ENCODE measurements around the gene TMPRSS9. TPM values are rescaled to one million over a fixed set of nuclear protein-coding genes. Genes with fewer than 3 reads are reported as not detected.
A peak's percentile ranks its signal among the peaks of the same experiment; 100 is the strongest.

TMPRSS9 gene
- total RNA-seq, 1 experiment from 2014 or later, result not detected

DNA sequence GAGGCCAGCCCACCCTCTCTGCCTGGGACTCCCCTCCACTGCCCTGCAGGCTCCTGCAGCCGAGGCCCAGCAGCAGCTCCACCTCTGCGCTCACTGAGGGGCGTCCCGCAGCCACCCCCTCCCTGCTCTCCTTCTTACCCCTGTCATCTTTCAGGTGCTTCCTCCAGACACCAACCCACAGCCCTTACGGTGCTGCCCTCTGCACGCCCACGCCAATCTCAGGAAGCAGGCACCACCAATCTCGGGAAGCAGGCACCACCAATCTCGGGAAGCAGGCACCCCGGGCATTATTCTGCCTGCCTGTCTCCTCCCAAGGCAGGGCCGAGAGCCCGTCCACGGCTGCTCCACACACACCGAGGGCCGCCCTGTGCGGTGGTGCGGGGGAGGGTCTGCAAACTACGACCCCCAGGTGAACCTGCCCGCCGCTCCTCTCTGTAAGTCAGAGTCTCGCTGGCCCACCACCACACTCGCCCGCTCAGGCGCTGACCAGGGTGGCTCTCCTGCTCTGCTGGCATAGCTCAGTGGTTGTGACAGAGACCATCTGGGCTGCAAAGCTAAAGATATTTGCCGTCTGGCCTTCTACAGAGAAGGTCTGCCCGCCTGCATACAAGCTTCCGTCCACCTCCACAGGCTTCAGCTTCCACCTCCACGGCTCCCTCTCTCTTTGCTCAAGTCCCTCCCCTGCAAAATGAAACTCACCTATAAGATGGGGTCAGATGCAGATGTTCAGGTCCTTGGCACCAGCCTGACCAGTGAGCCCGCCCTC lies 34.6 kb upstream of the TMPRSS9 start:
- no peak for DNase-seq
- H3K4me1 ChIP-seq (ENCODE audit: low read length), result peaks cover 23% of the 10 kb centered on the region

DNA sequence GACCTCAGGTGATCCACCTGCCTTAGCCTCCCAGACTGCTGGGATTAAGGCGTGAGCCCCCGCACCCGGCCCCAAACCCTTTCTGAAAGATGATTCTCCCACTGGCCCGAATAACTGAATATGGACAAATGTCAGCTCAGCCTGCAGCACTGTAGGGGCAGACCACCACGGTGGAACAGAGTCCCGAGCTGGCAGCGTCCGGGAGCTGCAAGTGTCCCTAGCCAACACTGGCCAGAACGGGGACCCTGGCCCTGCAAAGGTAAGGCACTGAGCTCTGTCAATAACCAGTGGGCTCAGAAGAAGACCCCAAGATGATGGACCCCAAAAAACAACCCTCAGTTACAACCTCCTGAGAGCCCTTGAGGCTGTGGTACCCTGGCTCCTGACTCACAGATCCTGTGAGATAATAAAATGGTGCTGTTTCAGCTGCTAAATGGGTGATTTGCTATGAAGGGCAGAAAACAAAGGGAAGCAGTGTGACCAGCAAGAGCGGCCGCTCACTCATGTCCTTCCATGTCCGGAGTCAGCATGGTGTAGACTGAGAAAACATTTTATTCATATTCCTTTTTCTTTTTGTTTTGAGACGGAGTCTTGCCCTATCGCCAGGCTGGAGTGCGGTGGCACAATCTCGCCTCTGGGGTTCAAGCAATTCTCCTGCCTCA lies 33.2 kb upstream of the TMPRSS9 start:
- Histone ChIP-seq H3K27me3 (ENCODE audit: low read length) (no peaks in the 10 kb centered on the region), H3K4me1 (ENCODE audit: low read length) (peaks cover 37% of the 10 kb centered on the region), H3K9me3 (ENCODE audit: low read length) (no peaks in the 10 kb centered on the region), H3K36me3 (ENCODE audit: insufficient read depth, low read length) (no peaks in the 10 kb centered on the region), H3K27ac (ENCODE audit: low read length) (no peak overlapping the region), H3K79me2 (ENCODE audit: low read length) (peaks cover 56% of the 10 kb centered on the region), H2AFZ (ENCODE audit: low read length) (no peak overlapping the region), H3K4me2 (ENCODE audit: low read depth, low read length, poor library complexity, severe bottlenecking) (peak overlapping the region; percentile 85), H3K9ac (ENCODE audit: low read length) (peak overlapping the region; percentile 99; the same call in 1 of the 2 replicates), H3K4me3 (ENCODE audit: low read length) (peak overlapping the region; percentile 97; the same call in 1 of the 2 replicates), H3K9me2 (replicated peaks; ENCODE audit: insufficient read depth, low read length) (no peaks in the 10 kb centered on the region), H4K20me1 (ENCODE audit: insufficient read depth, low read depth, low read length) (peaks cover 17% of the 10 kb centered on the region; the same call in 1 of the 2 replicates)
- no peak for DNase-seq

More for the DNA sequence above, 34.6 kb upstream of the TMPRSS9 start:
- peaks cover 22% of the 10 kb centered on the region; the same call in 1 of the 2 replicates for H4K20me1 ChIP-seq (ENCODE audit: insufficient read depth, low read depth, low read length)
- no peaks in the 10 kb centered on the region for H3K9me3 ChIP-seq (ENCODE audit: low read length)
- no peak overlapping the region for H2AFZ ChIP-seq (ENCODE audit: low read length)
- no peaks in the 10 kb centered on the region for H3K9me2 ChIP-seq (replicated peaks; ENCODE audit: insufficient read depth, low read length)
- no peak overlapping the region for H3K9ac ChIP-seq (ENCODE audit: low read length)
- H3K27ac ChIP-seq (ENCODE audit: low read length), result no peak overlapping the region
- H3K36me3 ChIP-seq (ENCODE audit: insufficient read depth, low read length), result no peaks in the 10 kb centered on the region
- H3K4me2 ChIP-seq (ENCODE audit: low read depth, low read length, poor library complexity, severe bottlenecking), result no peak overlapping the region
- no peak overlapping the region for H3K4me3 ChIP-seq (ENCODE audit: low read length)
- H3K79me2 ChIP-seq (ENCODE audit: low read length), result peaks cover 42% of the 10 kb centered on the region
- no peaks in the 10 kb centered on the region for H3K27me3 ChIP-seq (ENCODE audit: low read length)

DNA sequence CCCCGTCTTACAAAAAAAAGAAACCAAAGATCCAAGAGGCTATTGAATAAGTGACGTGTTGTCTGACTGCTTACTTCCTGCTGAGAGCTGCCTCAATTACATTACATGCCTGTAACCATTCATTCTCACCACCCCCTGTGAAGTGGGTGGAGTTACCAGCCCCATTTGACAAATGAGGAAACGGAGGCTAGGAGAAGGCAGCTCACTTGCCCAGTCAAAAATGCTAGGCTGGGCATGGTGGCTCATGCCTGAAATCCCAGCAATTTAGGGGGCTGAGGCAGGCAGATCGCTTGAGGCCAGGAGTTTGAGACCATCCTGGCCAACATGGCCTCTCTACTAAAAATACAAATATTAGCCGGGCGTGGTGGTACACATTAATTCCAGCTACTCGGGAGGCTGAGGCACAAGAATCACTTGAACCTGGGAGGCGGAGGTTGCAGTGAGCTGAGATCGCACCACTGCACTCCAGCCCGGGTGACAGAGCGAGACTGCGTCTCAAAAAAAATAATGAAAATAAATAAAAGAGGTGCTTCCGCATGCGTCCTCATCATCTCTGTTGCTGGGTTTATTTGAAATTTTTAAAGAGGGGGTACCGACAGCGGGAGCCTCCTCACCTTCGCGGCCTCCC lies 32.2 kb upstream of the TMPRSS9 start:
- Histone ChIP-seq H3K9me2 (replicated peaks; ENCODE audit: insufficient read depth, low read length) (no peaks in the 10 kb centered on the region), H3K36me3 (ENCODE audit: insufficient read depth, low read length) (no peaks in the 10 kb centered on the region), H3K27ac (ENCODE audit: low read length) (peak overlapping the region; percentile 64), H3K4me3 (ENCODE audit: low read length) (peak overlapping the region; percentile 97), H2AFZ (ENCODE audit: low read length) (no peak overlapping the region), H3K9me3 (ENCODE audit: low read length) (no peaks in the 10 kb centered on the region), H3K4me1 (ENCODE audit: low read length) (peaks cover 47% of the 10 kb centered on the region), H3K79me2 (ENCODE audit: low read length) (peaks cover 66% of the 10 kb centered on the region), H3K9ac (ENCODE audit: low read length) (peak overlapping the region; percentile 99), H3K27me3 (ENCODE audit: low read length) (no peaks in the 10 kb centered on the region), H4K20me1 (ENCODE audit: insufficient read depth, low read depth, low read length) (peaks cover 17% of the 10 kb centered on the region; the same call in 1 of the 2 replicates), H3K4me2 (ENCODE audit: low read depth, low read length, poor library complexity, severe bottlenecking) (peak overlapping the region; percentile 85)
- DNase-seq, result peak; percentile 93

DNA sequence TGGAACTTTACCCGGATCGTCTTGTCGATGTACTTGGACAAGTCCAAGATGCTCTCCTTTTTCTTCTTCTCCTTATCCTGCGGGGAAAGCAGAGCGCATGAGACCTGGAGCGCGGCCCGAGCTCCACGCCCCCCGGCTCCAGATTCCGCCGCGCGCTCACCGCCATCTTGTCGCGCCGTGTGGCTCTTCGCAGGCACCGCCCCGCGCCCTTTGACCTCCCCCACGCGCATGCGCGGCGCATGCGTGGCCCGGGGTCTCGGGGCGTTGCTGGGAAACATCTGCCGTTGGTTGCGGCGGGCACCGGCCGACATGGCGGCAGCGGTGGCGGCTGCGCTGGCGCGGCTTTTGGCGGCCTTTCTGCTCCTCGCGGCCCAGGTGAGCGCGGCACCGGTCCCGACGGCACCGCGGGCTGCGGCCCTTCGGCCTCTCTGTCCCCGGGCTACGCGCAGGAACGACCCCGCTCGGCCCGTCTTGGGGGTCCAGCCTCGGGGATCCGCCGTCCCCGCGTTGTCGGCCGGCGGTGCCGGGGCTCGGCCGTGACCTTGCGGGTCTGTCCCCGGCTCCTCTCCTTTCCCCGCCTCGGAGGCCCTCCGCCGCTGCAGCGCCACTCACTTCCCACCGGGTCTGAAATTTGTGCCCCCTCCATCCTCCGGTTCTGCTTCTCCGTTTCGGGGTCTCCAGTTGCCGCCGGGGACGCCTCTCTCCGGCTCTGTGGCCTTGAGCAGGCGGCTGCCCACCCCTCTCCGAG lies 31.5 kb upstream of the TMPRSS9 start, which contains the start of the genes LSM7 and SPPL2B:
TSS of gene LSM7 (minus strand) at position 186 of the 748 bp plus-strand sequence. CDS start at position 166, 20 bp downstream.
TSS of gene SPPL2B (plus strand) at position 284 of the 748 bp plus-strand sequence. CDS start at position 310, 26 bp downstream.
- Histone ChIP-seq H3K9ac (ENCODE audit: low read length) (peak within 1 kb of the TSS; percentile 99), H3K4me1 (ENCODE audit: low read length) (peaks cover 47% of the 10 kb centered on the region), H3K27me3 (ENCODE audit: low read length) (no peaks in the 10 kb centered on the region), H3K9me3 (ENCODE audit: low read length) (no peaks in the 10 kb centered on the region), H4K20me1 (ENCODE audit: insufficient read depth, low read depth, low read length) (peaks cover 17% of the 10 kb centered on the region; the same call in 1 of the 2 replicates), H3K9me2 (replicated peaks; ENCODE audit: insufficient read depth, low read length) (no peaks in the 10 kb centered on the region), H3K27ac (ENCODE audit: low read length) (peak within 1 kb of the TSS; percentile 64), H3K4me3 (ENCODE audit: low read length) (peak within 1 kb of the TSS; percentile 97), H2AFZ (ENCODE audit: low read length) (no peak within 1 kb of the TSS), H3K4me2 (ENCODE audit: low read depth, low read length, poor library complexity, severe bottlenecking) (peak within 1 kb of the TSS; percentile 85), H3K79me2 (ENCODE audit: low read length) (peaks cover 73% of the 10 kb centered on the region), H3K36me3 (ENCODE audit: insufficient read depth, low read length) (0 out of 2 replicates have a peak, but pooled peaks cover 2% of the 10 kb centered on the region)
- DNase-seq, result peak; percentile 97

DNA sequence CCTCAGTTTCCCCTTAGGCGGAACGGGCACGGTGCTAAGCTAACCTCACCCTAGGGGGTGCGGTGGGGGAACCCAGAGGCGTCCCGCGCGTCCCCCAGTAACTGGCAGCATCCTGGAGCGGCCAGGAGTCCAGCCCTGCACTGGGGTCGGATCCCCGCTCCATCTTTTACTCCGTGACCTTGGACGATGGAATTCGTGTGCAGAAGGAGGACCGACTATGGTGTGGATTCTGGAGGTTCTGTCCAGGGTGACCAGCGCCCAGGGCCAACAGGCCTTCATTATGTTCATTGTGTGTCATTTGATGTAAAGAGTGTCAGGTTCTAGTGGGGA lies 31.0 kb upstream of the TMPRSS9 start:
- H2AFZ ChIP-seq (ENCODE audit: low read length), result no peak overlapping the region
- peaks cover 78% of the 10 kb centered on the region for H3K79me2 ChIP-seq (ENCODE audit: low read length)
- peaks cover 47% of the 10 kb centered on the region for H3K4me1 ChIP-seq (ENCODE audit: low read length)

DNA sequence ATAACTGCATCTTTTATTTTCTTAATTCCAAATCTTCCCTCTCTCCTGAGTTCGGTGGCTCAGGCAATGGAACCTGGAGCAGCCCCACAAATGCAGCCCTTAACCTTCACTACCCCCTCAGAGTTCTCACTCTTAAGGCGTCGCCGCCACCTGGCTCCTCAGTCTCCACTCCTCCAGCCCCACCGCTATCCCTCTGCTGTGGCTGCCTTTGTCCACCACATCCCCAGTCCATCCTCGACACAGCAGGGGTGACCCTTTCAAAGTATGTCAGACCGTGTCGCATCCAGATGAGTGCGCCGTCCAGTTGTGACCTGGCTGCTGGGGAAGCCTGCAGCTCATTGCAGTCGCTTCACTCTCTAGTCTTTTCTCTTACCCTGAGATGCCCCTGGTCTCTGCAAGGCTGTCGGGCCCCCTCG lies 30.6 kb upstream of the TMPRSS9 start:
- Histone ChIP-seq H3K4me2 (ENCODE audit: low read depth, low read length, poor library complexity, severe bottlenecking) (peak overlapping the region; percentile 85), H3K27ac (ENCODE audit: low read length) (peak overlapping the region; percentile 64; the same call in 1 of the 2 replicates), H3K4me3 (ENCODE audit: low read length) (peak overlapping the region; percentile 97), H3K9me2 (replicated peaks; ENCODE audit: insufficient read depth, low read length) (no peaks in the 10 kb centered on the region), H3K9me3 (ENCODE audit: low read length) (peaks cover 1% of the 10 kb centered on the region; the same call in 1 of the 2 replicates), H3K36me3 (ENCODE audit: insufficient read depth, low read length) (0 out of 2 replicates have a peak, but pooled peaks cover 7% of the 10 kb centered on the region), H3K9ac (ENCODE audit: low read length) (peak overlapping the region; percentile 99), H3K4me1 (ENCODE audit: low read length) (peaks cover 47% of the 10 kb centered on the region), H2AFZ (ENCODE audit: low read length) (no peak overlapping the region), H3K79me2 (ENCODE audit: low read length) (peaks cover 82% of the 10 kb centered on the region), H4K20me1 (ENCODE audit: insufficient read depth, low read depth, low read length) (peaks cover 17% of the 10 kb centered on the region; the same call in 1 of the 2 replicates), H3K27me3 (ENCODE audit: low read length) (no peaks in the 10 kb centered on the region)
- no peak for DNase-seq

More for the DNA sequence above, 31.0 kb upstream of the TMPRSS9 start:
- H3K9me3 ChIP-seq (ENCODE audit: low read length), result no peaks in the 10 kb centered on the region
- peak overlapping the region; percentile 99 for H3K9ac ChIP-seq (ENCODE audit: low read length)
- H3K27ac ChIP-seq (ENCODE audit: low read length), result peak overlapping the region; percentile 64; the same call in 1 of the 2 replicates
- peak overlapping the region; percentile 97 for H3K4me3 ChIP-seq (ENCODE audit: low read length)
- peak overlapping the region; percentile 85 for H3K4me2 ChIP-seq (ENCODE audit: low read depth, low read length, poor library complexity, severe bottlenecking)
- peak; percentile 52 for DNase-seq
- 0 out of 2 replicates have a peak, but pooled peaks cover 7% of the 10 kb centered on the region for H3K36me3 ChIP-seq (ENCODE audit: insufficient read depth, low read length)
- H3K27me3 ChIP-seq (ENCODE audit: low read length), result no peaks in the 10 kb centered on the region
- no peaks in the 10 kb centered on the region for H3K9me2 ChIP-seq (replicated peaks; ENCODE audit: insufficient read depth, low read length)
- peaks cover 17% of the 10 kb centered on the region; the same call in 1 of the 2 replicates for H4K20me1 ChIP-seq (ENCODE audit: insufficient read depth, low read depth, low read length)

DNA sequence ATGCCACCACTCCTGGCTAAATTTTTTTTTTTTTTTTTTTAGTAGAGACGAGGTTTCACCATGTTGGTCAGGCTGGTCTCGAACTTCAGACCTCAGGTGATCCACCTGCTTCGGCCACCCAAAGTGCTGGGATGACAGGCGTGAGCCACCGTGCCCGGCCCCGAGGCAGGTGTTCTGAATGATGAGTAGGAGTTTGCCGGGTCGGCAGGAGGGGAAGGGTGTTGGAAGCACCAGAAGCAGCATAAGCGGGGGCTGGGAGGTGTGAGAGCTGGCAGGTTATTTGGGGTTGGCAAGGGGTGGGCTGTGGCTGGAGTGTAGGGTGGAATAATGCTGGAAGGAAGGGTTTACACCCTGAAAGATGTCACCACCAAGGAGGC lies 29.8 kb upstream of the TMPRSS9 start:
- H4K20me1 ChIP-seq (ENCODE audit: insufficient read depth, low read depth, low read length), result peaks cover 16% of the 10 kb centered on the region; the same call in 1 of the 2 replicates
- no peak overlapping the region; the same call in 1 of the 2 replicates for H3K4me3 ChIP-seq (ENCODE audit: low read length)
- no peaks in the 10 kb centered on the region for H3K9me2 ChIP-seq (replicated peaks; ENCODE audit: insufficient read depth, low read length)
- H3K9me3 ChIP-seq (ENCODE audit: low read length), result peaks cover 5% of the 10 kb centered on the region; the same call in 1 of the 2 replicates
- peaks cover 47% of the 10 kb centered on the region for H3K4me1 ChIP-seq (ENCODE audit: low read length)
- H3K36me3 ChIP-seq (ENCODE audit: insufficient read depth, low read length), result 0 out of 2 replicates have a peak, but pooled peaks cover 7% of the 10 kb centered on the region
- H3K4me2 ChIP-seq (ENCODE audit: low read depth, low read length, poor library complexity, severe bottlenecking), result peak overlapping the region; percentile 85
- no peaks in the 10 kb centered on the region for H3K27me3 ChIP-seq (ENCODE audit: low read length)
- H3K9ac ChIP-seq (ENCODE audit: low read length), result 0 out of 2 replicates have a peak overlapping the region, but pooled peaks have one; percentile 13
- peaks cover 83% of the 10 kb centered on the region for H3K79me2 ChIP-seq (ENCODE audit: low read length)
- no peak for DNase-seq
- H3K27ac ChIP-seq (ENCODE audit: low read length), result no peak overlapping the region
- H2AFZ ChIP-seq (ENCODE audit: low read length), result no peak overlapping the region

All from Karpas-422 (cell line).